Neutrophil (primary cell): ENCODE results near the gene ZNF134.

Experiments
- H3K27ac ChIP-seq: fragments of 200-600 bp; sonication (generic); 2 replicates; pipeline ENCODE4 v1.5.1; 2016; ENCODE audit warnings: mild to moderate bottlenecking, moderate library complexity
- H3K27me3 ChIP-seq: fragments of 200-600 bp; sonication (generic); 2 replicates; pipeline ENCODE4 v1.6.0; 2016; ENCODE audit warnings: mild to moderate bottlenecking
- H3K36me3 ChIP-seq: fragments of 200-600 bp; sonication (generic); 2 replicates; pipeline ENCODE4 v1.5.1; 2017
- H3K4me1 ChIP-seq, 2 experiments: fragments of 200-600 bp in 1 of 2; sonication (generic) in 1 of 2; 1 replicate in 1 of 2; 2 replicates in 1 of 2; pipeline versions ENCODE4 v1.5.1 to v1.6.1; 2013 to 2016; ENCODE audit warnings: low read depth in 1 of 2, low read length in 1 of 2, mild to moderate bottlenecking in 1 of 2, moderate library complexity in 1 of 2; ENCODE audit not compliant: control insufficient read depth in 1 of 2, insufficient read depth in 1 of 2
- H3K4me3 ChIP-seq, 2 experiments: fragments of 200-600 bp in 1 of 2; sonication (generic) in 1 of 2; 1 replicate in 1 of 2; 2 replicates in 1 of 2; pipeline ENCODE4 v1.5.1; 2013 to 2016; ENCODE audit warnings: low read depth in 1 of 2, low read length in 1 of 2, mild to moderate bottlenecking in 1 of 2, moderate library complexity in 1 of 2
- H3K9me3 ChIP-seq: fragments of 200-600 bp; sonication (generic); 2 replicates; pipeline ENCODE4 v1.5.1; 2016
- CTCF ChIP-seq: fragments of 200-600 bp; sonication (generic); IDR thresholded peaks from 2 replicates; pipeline ENCODE4 v1.5.1; 2016; ENCODE audit warnings: antibody characterized with exemption

Gene ZNF134

GRCh38 chr19:57599761-57600383, 14.2 kb upstream of the ZNF134 start, which contains the start of gene ZNF530:
TSS of gene ZNF530 (plus strand) at chr19:57599885. CDS start at chr19:57604346, 4,461 bp downstream.
- no peaks in the 10 kb centered on the region for H3K36me3 ChIP-seq
- H3K4me3 ChIP-seq = peak within 1 kb of the TSS; percentile 61 to 77
- H3K27ac ChIP-seq = no peak within 1 kb of the TSS
- no peaks in the 10 kb centered on the region for H3K9me3 ChIP-seq
- H3K27me3 ChIP-seq = no peaks in the 10 kb centered on the region
- no peak for TF ChIP-seq CTCF
- peaks cover 11% of the 10 kb centered on the region in 2 experiments for H3K4me1 ChIP-seq

GRCh38 chr19:57606931-57607330, 7.1 kb upstream of the ZNF134 start:
- H3K36me3 ChIP-seq = peaks cover 10% of the 10 kb centered on the region
- no peak for TF ChIP-seq CTCF

GRCh38 chr19:57611113-57611512, 2.9 kb upstream of the ZNF134 start:
- no peak overlapping the region for H3K4me3 ChIP-seq
- H3K36me3 ChIP-seq = peaks cover 4% of the 10 kb centered on the region
- peaks cover 13 to 14% of the 10 kb centered on the region in 2 experiments for H3K4me1 ChIP-seq
- no peak overlapping the region for H3K27ac ChIP-seq
- no peaks in the 10 kb centered on the region for H3K27me3 ChIP-seq
- peaks cover 31% of the 10 kb centered on the region for H3K9me3 ChIP-seq
- no peak for TF ChIP-seq CTCF

More at GRCh38 chr19:57606931-57607330, 7.1 kb upstream of the ZNF134 start:
- no peak overlapping the region for H3K4me3 ChIP-seq
- H3K4me1 ChIP-seq = no peaks in the 10 kb centered on the region
- peaks cover 25% of the 10 kb centered on the region for H3K9me3 ChIP-seq
- H3K27ac ChIP-seq = no peak overlapping the region
- H3K27me3 ChIP-seq = no peaks in the 10 kb centered on the region

- TF ChIP-seq CTCF = no peak
- peaks cover 45% of the 10 kb centered on the region for H3K9me3 ChIP-seq
- H3K4me3 ChIP-seq = peak overlapping the region in 1 of 2 experiments; percentile 74
- peaks cover 14% of the 10 kb centered on the region for H3K36me3 ChIP-seq
- H3K27me3 ChIP-seq = no peaks in the 10 kb centered on the region
- H3K4me1 ChIP-seq = peaks cover 13 to 14% of the 10 kb centered on the region in 2 experiments
- no peak overlapping the region for H3K27ac ChIP-seq
Observed at GRCh38 chr19:57615346-57615745, 1.3 kb downstream of the ZNF134 start.

- no peaks in the 10 kb centered on the region for H3K27me3 ChIP-seq
- H3K4me3 ChIP-seq = no peak overlapping the region
- H3K27ac ChIP-seq = no peak overlapping the region
- TF ChIP-seq CTCF = no peak
- H3K4me1 ChIP-seq = no peaks in the 10 kb centered on the region
- peaks cover 18% of the 10 kb centered on the region for H3K36me3 ChIP-seq
- H3K9me3 ChIP-seq = peaks cover 61% of the 10 kb centered on the region
Observed at GRCh38 chr19:57620673-57621348, 6.8 kb downstream of the ZNF134 start.
